ENCODE results near the gene R3HDM1. TPM values are rescaled to one million over a fixed set of nuclear protein-coding genes. Genes with fewer than 3 reads are reported as not detected.
"Not testable (repeated sequence)": the region's sequence is repeated elsewhere in the genome, so short reads cannot be mapped to it uniquely, and the experiment has no call there.

The R3HDM1 gene
- total RNA-seq, 1 donor from 2014 or later: 23.4 TPM

DNA sequence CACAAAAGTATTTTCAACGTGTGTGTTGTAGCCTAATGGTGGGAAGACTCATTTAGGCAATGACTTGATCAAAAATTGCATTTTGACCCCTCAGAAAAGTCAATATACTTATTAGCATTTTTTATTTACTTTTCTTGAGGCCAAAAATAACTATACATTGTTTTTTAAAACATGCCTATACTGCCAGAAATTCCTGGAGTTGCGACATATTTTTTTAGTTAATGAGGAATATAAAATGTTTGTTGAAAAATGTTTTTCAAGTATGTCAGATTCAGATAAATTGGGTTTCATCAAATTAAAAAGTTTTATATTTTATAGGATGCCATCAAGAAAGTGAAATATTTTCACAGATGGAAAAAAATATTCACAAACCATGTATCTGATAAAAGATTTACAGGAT, 39.6 kb downstream of the R3HDM1 start:
- DNase-seq (ENCODE audit: low spot score): no peak

DNA sequence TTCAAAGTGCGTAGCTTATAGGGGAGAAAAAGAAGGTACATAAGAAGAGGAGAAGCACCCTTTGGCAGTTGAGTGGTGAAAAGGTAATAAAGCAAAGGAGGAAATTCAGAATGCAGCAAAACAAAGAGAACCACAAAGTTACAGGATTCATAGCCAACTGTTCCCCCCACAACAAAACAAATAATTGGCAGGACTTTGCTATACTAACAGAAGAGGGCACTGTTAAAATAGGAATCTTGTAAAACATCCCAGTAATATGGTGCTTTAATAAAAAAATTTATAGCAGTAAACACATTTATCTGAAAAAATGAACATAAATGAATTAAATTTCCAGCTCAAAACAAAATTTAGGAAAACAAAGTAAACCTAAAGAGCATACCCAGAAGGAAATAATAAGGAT, 42.3 kb downstream of the R3HDM1 start:
- no peak for DNase-seq (ENCODE audit: low spot score)

DNA sequence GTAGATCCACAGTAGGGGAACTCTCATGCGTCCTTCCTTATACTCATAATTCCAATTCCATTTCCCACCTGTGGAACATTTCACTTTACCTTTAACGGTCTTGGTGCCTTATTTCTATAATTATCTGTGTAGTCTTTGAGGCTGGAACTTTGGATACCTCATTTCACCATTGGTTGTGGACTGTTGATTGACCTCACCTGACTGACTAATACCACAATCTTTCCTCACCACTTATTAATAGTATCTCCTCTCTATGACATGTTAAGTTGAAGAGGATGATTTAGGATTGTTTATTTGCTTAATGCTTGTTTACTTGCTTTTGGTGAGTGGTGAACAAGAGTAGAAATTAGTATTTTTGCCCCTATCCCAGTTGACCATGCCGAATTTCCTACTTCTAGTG, 50.0 kb downstream of the R3HDM1 start:
- no peak for DNase-seq (ENCODE audit: low spot score)

DNA sequence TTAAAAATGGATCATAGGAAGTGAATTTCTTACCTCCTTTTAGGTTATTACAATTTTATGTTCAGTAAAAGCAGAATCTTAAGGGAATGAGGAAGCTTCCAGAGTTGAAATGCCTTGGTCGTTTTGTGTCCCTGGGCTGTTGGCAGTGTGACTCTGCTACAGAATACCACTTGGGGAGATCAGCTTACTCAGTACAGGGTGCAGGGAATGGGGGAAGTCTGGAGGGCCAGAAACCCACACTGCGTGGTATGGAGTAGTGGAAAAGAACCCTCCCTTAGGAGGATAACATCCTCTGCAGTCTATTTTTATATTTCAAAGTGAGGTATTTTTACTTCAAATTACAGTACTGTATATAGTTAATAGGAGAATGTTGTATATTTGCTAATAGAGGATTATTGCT, 51.1 kb downstream of the R3HDM1 start:
- no peak for DNase-seq (ENCODE audit: low spot score)

DNA sequence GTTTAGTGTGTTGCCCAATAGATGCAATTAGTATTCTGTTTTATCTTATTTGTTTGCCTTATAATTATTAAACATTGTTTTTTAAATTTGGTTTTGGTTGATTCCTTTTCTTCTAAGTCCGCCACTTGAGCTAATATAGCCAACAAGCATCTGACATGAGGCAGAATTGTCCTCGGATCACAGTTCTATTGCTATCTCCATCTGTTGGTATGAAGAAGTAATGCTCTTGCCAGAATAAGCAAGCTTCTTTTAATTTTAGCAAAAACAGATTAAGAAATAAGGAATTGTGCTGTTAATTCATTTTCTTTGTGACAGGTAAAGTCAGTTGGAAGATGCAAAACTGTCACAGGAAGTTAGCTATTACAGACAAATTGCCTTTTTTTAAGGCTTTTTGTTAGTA, 54.3 kb downstream of the R3HDM1 start:
- DNase-seq (ENCODE audit: low spot score): no peak

DNA sequence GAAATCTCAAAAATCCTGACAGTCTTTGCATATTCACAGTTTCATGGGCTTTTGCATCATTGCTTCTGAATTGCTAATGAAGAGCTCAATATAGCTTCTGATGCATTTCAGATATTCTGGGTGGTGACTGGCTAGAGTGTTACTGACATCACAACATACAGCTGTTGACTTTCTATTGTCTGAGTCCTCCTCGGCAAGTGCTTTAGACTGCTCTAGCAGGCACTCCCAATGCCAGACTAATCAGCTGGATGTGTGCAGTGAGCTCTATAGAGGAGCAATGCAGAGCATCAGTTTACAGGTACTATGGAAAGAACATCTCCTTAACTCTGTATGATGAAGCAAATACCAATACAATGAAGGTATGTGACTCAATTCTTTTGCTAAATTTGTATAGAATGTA, 54.9 kb downstream of the R3HDM1 start:
- DNase-seq (ENCODE audit: low spot score): no peak

DNA sequence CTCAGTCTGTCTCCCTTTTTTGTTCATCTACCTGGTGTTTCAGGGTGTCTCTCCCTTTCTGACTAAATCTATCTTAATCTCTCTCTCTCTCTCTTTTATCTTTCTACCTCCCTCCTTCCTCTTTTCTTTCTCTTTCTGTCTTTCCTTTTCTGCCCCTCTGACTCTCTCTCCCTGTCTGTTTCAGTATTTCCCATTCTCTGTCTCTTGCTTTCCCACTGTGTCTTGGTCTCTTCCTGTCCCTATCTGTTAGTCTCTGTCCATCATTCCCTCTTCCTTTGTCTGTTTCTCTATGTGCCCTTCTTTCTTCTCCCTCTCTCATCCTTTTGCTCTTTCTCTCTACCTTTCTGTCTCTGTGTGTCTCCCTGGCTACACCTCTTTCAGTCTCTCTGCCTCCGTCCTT, 56.7 kb downstream of the R3HDM1 start:
- no peak for DNase-seq (ENCODE audit: low spot score)

DNA sequence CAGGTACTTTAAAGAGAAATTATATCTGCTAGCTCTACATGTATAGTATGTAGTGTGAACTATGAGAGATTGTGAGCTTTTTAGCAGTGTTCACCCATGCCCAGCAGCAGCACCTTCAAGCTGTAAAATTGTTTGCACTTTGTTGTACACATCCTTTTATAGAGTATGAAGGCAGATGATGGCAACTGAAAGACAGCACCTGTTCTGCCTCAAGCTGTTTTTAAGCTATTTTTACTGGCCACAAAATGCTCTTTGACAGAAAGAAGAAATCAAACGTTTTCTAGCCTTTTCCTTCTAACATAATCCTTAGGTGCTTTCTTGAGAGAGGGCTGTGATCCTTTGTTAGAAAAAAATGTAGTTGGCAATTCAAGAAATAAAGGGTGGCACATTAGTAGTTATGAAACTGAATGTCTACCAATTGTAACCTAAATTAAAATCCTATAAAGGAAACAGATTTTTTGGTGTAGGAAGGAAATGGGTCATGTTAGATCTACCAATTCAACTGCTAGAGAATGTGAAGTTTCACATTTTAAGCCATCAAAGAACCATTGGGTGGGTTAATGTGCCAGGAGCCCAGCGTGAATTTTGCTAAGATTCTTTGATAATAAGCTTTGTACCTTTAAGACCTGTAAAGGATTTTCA, 59.5 kb downstream of the R3HDM1 start:
- DNase-seq (ENCODE audit: low spot score): no peak

DNA sequence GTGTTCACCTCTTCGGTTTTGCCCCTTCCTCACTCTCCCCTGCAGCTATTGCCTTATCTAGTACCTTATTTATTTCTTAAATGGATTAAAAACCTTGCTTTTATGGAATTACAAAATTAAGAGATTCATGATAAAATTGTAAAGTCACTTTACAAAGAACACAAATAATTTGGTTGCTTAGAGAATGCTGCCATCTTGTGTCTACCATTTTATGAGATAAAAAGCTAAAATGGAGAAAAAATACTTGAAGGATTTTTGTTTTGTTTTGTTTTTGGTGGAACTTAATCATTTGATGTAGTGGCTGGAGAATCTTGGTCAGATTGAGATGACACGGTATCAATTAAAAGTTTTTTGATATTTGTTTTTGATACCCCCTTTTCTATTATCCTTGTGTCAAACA, 69.6 kb downstream of the R3HDM1 start:
- no peak for DNase-seq (ENCODE audit: low spot score)

DNA sequence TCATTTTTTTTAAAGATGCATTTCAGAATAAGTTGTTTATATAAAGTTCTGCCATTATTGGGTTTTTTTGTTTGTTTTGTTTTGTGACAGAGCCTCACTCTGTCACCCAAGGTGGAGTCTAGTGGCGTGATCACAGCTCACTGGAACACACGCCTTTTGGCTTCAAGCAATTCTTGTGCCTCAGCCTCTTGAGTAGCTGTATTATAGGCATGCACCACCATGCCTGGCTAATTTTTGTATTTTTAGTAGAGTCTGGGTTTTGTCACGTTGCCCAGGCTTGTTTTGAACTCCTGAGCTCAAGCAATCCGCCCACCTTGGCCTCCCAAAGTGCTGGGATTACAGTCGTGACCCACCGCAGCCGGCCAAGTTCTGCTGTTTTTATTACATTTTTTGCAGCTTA, 72.3 kb downstream of the R3HDM1 start:
- no peak for DNase-seq (ENCODE audit: low spot score)

DNA sequence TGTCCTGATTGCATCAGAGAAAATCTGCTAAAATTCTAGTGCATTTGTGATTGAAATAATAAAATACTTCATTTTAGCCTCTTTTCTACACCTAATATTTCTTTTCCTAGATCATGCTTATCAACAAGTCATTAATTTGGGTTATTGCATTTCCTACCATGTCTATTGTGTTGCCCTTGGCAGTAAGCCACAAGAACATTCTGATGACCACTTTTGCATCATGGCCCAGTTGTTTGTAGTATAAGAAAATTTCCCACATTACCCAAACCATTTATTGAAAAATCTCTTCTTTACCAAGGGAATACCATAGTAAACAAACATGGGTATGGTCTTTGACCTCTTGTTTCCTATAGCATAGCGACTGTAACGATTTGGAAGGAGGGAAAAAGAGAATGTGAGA, 76.3 kb downstream of the R3HDM1 start:
- no peak for DNase-seq (ENCODE audit: low spot score)

DNA sequence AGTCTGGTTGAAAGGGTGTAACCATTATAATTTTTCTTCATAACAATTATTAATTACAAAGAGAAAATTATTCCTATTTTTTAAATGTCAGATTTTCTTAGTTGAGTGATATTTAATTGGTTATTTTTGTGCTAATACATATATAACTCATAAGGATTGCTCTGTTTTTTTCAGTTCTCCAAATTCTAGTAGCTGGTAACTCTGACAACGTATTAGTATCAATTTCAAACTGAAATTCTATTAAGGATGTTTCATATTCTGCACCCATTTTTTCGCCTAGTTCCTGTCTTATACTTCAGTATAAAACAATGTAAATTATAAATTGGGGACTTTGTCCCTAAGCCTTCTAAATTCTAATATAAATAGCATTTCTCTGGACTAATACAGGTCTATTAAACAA, 81.0 kb downstream of the R3HDM1 start:
- DNase-seq (ENCODE audit: low spot score): no peak

DNA sequence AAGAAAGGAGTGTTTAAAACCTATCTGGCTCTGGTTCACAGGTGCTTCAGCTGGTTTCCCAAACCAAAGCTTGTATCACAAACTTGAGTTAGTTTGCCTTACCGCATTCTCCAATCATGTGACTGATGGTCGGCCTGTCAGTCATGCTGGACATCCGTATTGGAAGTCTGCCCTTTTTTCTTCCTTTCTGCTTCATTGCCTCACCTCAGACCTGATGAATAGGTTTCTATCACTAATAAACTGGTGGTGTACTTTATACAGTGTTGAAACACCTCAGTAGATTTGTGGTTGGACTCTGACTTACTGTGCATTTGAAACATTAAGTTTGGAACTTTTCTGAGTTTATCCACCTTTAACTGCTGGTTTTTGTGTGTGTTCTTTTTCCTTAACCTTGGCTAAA, 84.1 kb downstream of the R3HDM1 start:
- no peak for DNase-seq (ENCODE audit: low spot score)

DNA sequence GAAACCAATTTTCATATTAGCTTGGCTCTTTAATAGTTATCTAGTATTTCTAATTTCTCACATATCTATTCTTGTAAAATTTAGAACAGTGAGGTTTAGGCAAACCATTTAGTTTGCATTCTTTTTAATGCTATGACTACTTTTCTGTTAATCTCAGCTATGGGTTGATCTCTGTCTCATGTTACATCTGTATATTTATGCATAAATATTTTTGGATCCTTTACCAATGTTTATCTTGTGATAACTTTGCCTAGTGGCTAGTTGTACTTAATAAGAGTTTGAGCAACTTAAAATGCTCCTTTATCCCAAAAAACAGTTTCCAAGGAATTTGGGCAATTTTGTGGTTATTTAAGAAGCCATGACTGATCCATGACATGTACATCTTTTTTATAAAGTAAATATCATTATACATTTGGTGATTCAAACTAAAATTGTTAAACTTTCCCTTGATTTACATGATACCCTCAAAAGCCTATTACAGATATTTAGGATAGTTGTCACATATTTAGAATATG, 86.3 kb downstream of the R3HDM1 start:
- no peak for DNase-seq (ENCODE audit: low spot score)

DNA sequence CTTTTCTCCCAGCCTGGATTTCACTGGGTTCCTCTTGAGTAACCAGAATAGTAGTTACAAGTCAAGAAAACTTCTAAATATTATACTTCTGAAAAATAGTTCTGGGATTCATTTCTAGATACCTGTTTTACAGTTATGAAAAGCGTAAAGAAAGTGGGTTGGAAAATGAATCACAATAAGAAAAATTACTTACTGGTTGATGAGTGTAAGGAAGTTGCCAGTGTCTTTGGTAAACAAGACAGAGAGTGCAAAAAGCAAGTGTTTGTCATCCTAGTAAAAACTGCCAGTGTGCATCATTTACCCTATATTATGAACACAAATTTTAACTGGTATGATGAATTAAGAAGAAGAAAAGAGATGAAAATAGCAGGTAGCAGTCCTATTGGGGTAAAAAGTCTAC, 88.9 kb downstream of the R3HDM1 start:
- DNase-seq (ENCODE audit: low spot score): no peak

DNA sequence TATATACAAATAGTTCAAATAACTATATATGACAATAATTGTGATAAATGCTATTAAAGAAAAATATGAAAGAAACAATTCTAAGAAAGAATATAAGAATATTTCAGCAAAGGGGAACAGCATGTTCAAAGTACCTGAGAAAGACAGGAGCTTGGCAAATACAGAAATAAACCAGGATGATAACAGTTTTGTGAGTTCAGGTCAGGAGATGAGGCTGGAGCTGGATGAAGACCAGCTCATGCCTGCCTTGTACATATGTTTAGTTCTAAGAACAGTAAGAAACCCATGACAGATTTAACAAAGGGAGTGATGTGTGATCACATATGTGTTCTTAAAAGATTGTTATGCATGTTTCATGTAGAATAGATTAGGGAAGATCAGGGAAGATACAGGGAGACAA, 98.2 kb downstream of the R3HDM1 start:
- no peak for DNase-seq (ENCODE audit: low spot score)

DNA sequence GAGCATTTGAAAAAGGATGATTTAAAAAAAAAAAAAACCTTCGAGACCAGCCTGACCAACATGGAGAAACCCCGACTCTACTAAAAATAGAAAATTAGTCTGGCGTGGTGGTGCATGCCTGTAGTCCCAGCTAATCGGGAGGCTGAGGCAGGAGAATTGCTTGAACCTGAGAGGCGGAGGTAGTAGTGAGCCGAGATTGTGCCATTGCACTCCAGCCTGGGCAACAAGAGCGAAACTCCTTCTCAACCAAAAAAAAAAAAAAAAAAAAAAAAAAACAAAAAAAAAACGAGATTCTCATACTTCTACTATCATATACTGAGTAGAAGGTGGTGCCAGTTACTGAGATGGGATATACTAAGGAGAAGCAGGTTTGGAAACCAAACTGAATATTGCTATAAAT, 98.8 kb downstream of the R3HDM1 start:
- DNase-seq (ENCODE audit: low spot score): not testable (repeated sequence)

DNA sequence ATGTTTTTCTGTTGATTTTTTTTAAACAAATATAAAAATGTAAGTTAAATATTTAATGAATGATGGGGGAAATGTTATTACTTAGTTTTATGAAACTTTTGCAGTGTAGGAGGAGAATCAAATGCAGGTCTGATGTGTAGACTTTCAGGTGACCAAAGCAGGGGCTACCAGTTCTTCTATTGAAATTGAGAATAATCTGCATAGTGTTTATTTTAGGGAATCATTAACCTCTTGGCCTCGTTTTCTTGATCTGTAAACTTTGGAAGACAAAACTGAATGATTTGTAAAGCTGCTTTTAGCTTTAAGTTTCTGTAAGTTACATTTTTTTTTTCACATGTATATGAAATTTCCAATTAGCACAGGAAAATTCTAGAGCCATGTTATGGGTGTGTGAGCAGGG, 99.2 kb downstream of the R3HDM1 start:
- no peak for DNase-seq (ENCODE audit: low spot score)

DNA sequence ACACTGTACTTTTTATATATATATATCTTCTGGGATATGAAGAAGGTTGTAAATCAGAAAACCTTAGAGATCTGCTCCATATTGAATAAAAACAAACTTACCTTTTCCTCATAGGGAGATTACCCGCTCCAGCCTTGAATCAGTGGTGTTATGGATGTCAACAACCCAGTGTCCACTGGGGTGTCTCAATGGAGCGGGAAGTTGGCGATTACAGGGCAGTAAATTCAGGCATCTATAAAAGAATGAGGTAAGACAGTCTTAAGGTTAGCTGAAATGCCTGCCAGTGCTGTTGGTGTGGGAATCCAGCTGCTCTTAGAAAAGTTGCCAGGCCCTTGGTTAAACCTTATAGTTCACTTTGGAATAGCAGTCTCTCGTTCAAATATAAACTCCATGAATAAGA, 102.3 kb downstream of the R3HDM1 start:
- no peak for DNase-seq (ENCODE audit: low spot score)

DNA sequence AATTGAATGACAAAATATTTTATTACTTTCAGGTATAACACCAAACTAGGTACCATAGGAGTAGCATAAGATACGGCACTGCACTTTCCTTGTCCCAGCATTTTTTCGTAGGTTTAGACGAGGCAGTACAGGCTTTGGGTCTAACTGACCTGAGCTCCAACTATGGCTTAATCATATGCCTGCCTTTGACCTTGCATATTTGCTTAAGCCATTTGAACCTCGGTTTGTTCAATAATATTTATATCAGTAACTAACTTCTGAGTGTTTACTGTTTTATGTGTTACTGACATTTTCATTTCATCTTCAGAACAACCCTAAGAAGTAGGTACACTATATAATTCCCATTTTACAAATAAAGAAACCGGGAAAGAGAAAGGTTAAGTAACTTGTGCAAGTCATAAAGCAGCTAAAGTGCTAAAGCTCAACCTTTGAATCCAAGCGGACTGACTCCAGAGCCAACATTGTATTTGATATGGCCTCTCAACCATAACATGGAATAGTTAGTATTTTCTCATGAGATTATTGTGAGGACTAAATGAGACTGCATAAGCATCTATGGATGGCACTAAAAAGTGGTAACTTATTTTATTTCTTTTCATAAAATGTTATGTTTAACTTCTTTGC, 104.0 kb downstream of the R3HDM1 start:
- no peak for DNase-seq (ENCODE audit: low spot score)

DNA sequence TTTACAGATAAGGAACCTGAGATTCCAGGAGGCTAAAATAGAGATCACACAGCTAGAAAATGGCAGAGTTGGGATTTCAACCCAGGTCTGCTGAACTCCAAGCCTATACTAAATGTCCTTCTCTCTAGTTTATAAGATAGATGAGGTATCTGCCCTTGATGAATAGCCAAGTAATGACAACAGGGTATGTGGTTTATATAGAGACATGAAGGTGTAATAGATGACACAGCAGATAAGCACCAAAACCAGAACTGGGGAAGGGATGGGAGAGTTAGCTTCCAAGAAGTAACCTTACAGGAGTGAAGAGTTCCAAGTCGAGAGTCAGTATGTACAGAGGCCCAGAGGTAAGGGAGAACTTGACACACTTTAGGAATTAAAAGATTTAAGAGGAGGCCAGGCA, 105.7 kb downstream of the R3HDM1 start:
- DNase-seq (ENCODE audit: low spot score): no peak

DNA sequence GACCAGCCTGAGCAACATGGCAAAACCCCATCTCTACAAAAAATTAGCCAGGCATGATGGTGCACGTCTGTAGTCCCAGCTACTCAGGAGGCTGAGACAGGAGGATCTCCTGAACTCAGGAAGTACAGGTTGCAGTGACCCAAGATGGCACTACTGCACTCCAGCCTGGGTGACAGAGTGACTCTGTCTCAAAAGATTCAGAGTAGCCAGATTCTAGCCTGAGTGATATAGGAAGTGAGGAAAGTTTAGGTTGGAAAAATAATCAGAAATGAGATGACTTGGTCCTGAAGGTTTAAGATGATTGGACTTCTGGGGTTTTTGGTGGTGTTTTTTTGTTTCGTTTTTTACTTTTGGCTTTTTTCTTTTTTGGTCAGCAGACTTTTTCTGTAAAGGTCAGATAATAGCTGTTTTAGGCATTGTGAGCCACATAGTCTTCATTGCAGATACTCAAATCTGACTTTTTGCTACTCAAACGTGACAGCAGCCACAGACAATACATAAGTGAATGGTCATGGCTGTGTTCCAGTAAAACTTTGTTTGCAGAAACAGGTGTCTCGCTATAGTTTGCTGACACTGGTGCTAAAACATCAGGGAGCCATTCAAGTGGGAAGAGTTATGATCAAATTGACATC, 106.3 kb downstream of the R3HDM1 start:
- no peak for DNase-seq (ENCODE audit: low spot score)

DNA sequence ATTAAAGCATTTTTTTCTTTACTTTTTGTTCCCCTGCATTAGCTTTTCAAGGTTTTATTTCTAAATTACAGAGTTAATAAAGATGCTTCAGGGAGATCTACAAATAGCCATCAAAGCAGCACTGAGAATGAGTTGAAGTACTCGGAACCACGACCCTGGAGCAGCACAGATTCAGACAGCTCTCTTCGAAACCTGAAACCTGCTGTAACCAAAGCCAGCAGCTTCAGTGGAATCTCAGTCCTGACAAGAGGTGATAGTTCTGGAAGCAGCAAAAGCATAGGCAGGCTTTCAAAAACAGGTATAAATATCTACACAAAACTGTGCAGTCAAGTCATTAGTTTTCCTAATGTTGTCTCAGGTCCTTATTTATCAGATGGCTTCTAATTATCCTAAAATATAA, 107.5 kb downstream of the R3HDM1 start:
- no peak for DNase-seq (ENCODE audit: low spot score)

Data from mesenteric fat pad (tissue), 1 donor.